LNCaP clone FGC (cell line): ENCODE results near the gene CSRP1.

Experiments used
- DNase-seq: peaks from one replicate; pipeline ENCODE4 v3.0.0-alpha.2; 2011; ENCODE audit warnings: low read depth
- H3K4me3 ChIP-seq: 2 replicates; pipeline ENCODE4 v1.5.1; 2011; ENCODE audit warnings: mild to moderate bottlenecking, low read depth, low read length, control low read depth
- CTCF ChIP-seq: IDR thresholded peaks from 2 replicates; pipeline ENCODE4 v1.5.1; 2012; ENCODE audit warnings: mild to moderate bottlenecking; ENCODE audit not compliant: control insufficient read depth, insufficient read depth; ENCODE audit errors: extremely low read depth

The CSRP1 gene

DNA sequence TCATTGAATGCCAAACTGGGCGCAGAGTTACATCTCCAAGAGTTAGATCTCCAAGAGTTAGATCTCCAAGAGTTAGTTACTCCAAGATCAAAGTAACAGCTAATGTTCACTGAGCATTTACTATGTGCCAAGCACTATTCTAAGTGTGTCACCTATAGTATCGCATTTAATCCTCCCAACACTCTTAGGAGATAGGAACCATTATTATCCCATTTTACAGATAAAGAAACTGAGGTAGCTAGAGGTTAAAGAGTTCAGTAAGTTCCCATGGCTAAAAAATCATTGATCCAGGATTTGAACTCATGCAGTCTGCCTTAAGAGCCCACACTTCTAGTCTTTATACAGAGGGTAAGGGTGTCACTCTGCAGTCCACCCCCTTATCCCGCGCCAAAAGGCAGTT, 30.5 kb upstream of the CSRP1 start:
- no peak overlapping the region for H3K4me3 ChIP-seq
- TF ChIP-seq CTCF, result no peak
- DNase-seq, result no peak

DNA sequence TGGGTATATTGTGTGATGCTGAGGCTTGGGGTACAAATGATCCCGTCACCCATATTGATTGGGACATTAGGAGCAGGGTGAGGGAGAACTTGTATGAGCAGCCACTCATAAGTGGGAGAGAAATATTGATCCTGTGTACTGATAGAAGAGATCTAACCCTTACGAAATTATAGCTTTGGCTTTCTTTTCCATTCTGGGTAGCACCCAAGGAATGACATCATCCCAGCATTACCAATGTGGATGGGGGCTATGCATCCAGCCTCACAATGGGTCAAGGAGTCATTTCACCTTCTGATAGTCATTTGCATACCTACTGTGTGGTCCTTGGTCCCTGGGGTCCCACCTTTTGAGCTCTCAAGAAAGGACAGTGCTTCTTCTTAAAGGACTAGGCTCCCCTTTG, 30.1 kb upstream of the CSRP1 start:
- H3K4me3 ChIP-seq, result no peak overlapping the region
- TF ChIP-seq CTCF, result no peak
- no peak for DNase-seq

DNA sequence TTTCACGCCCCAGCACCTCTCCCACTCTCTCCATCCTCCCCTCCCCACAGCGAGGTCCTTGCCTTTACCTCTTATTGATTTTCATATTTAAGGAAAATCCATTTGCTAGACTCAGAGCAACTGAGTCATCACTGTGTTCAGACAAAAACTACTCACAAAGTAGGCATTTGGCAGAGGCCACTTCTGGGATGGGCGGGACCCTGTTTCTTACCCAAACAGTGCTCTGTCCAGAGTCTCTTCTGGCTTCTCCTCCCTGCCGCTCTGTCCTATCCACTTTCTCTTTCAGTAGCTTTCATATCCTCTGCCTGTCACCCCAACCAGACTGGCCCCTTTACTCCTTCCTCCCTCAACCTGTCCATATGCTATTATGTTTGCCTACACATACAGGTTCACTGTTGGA, 29.6 kb upstream of the CSRP1 start:
- TF ChIP-seq CTCF, result no peak
- DNase-seq, result no peak
- H3K4me3 ChIP-seq, result no peak overlapping the region

GRCh38 chr1:201535919-201536245, 29.0 kb upstream of the CSRP1 start:
- no peak overlapping the region for H3K4me3 ChIP-seq
- no peak for DNase-seq
- no peak for TF ChIP-seq CTCF

DNA sequence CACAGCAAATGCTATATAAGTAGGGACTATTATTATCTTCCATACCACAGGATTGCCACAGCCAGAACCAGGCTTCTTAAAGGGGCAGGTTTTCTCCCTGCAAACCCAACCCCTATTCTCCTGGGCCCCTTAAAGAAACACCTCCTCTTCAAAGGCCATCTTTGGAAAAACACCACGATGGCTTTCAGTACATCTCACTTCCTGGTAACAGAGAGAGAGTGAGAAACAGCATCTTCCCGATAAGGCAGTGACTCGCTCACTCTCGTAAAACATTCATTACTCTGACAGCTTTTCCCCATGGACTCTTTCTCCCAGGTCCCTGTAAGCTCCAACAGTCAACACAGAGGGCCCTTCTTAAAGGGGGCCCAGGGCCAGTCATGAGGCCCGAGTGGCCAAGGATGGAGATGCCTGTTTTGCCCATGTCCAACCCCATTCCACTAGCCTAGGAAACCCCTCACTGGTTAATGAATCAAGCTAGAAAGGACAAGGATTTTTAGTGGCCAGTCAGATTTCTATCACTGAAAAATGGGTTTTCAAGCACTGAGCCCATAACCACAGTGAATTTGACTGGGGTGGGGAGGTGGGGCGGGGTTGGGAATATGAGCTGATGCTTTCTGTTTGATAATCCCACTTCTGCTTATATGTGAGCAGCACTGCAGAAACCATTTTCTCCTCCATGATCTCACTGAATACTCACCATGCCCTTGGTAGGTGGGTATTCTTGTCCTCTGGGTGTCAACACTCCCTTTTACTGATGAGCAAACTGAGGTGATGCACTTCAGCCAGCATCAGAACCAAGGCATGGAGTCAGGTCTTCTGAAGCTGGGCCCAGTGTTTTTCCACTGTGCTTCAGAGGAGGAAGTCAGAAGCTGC, 28.4 kb upstream of the CSRP1 start:
- no peak for TF ChIP-seq CTCF
- no peak for DNase-seq
- H3K4me3 ChIP-seq, result no peak overlapping the region

- no peak for DNase-seq
- no peak overlapping the region for H3K4me3 ChIP-seq
- no peak for TF ChIP-seq CTCF
These were observed 26.9 kb upstream of the CSRP1 start for GRCh38 chr1:201533836-201534235.

DNA sequence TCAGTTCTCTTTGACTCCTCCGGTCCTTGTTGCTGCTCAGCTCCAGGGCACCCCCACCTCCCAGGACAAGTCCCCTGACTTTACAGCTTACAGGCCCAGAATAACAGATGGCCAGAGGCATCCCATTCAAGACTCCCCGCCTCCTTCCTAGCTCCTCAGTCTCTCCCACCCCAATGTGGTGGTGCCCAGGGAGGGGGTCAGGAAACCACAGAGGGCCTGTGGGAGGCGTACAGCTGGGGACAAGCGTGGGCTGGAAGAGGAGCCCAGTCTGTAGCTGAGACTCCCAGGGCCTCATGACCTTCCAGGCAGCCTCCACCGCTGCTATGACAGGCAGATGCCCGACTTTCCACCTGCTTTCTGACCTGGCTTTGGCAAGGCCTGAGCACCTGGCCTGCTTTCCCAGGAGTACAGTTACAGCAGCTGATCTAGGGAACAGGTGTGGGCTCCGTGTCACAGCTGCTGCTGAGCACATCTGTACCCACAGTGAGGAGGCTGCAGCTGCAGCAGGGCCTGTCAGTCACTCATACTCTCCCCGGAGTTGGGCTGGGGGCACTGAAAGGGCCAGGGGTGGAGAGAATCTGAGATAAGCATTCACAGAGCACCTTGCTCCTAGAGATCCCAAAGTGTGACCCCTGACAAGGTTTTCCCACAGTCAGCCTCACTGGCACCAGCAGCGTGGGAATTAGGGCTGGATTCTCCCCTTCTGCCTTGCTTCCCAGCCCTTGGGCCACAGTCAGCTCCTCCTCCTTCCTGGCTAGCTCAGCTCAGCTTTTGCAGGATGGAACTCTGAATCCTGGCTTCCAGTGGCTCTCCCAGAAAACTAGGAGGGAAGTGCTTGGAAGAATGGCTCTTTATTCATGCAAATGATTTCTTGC, 24.9 kb upstream of the CSRP1 start:
- H3K4me3 ChIP-seq, result no peak overlapping the region
- DNase-seq, result no peak

More for the DNA sequence above, 24.9 kb upstream of the CSRP1 start:
- no peak for TF ChIP-seq CTCF
